HL-60 (cell line): ENCODE measurements around the gene NDC1.

ENCODE experiments used
- DNase-seq, 2 experiments: peaks; one replicate each; pipeline ENCODE4 v3.0.0-alpha.2; 2010 to 2020; ENCODE audit warnings: low read depth in 1 of 2, low spot score in 1 of 2
- H3K27ac ChIP-seq: fragments of 250-450 bp; sonication (Bioruptor Pico); replicated peaks from 2 replicates; pipeline ENCODE4 v1.5.1; 2020; ENCODE audit warnings: mild to moderate bottlenecking, moderate library complexity
- H3K27me3 ChIP-seq: fragments of 250-450 bp; sonication (Bioruptor Pico); 2 replicates; pipeline ENCODE4 v1.5.1; 2021; ENCODE audit warnings: mild to moderate bottlenecking, moderate library complexity; ENCODE audit not compliant: insufficient read depth, poor library complexity, severe bottlenecking
- H3K4me3 ChIP-seq: replicated peaks from 2 replicates; pipeline ENCODE4 v1.5.1; 2011; ENCODE audit warnings: mild to moderate bottlenecking, control low read depth, low read length; ENCODE audit not compliant: insufficient read depth
- GABPA ChIP-seq: IDR thresholded peaks from 2 replicates; pipeline ENCODE4 v1.6.1; 2012; ENCODE audit warnings: low read depth
- POLR2AphosphoS5 ChIP-seq: IDR thresholded peaks from 2 replicates; pipeline ENCODE4 v1.6.1; 2012; ENCODE audit warnings: low read depth
- REST ChIP-seq: IDR thresholded peaks from 2 replicates; pipeline ENCODE4 v1.6.1; 2012; ENCODE audit warnings: low read depth; ENCODE audit not compliant: insufficient replicate concordance
- SPI1 ChIP-seq: IDR thresholded peaks from 2 replicates; pipeline ENCODE4 v1.6.1; 2012; ENCODE audit warnings: low read depth, mild to moderate bottlenecking, borderline replicate concordance
- TF ChIP-seq, protein P1 (sequence below): IDR thresholded peaks from one replicate; pipeline ENCODE4 v1.5.1; 2011; ENCODE audit warnings: low read length, control low read depth, inconsistent platforms; ENCODE audit not compliant: insufficient read depth

The NDC1 gene

GRCh38 chr1:53727461-53728092, 110.5 kb downstream of the NDC1 start:
- Histone ChIP-seq H3K4me3 (no peak overlapping the region), H3K27ac (no peak overlapping the region), H3K27me3 (peaks cover 4% of the 10 kb centered on the region)
- TF ChIP-seq, protein P1, sequence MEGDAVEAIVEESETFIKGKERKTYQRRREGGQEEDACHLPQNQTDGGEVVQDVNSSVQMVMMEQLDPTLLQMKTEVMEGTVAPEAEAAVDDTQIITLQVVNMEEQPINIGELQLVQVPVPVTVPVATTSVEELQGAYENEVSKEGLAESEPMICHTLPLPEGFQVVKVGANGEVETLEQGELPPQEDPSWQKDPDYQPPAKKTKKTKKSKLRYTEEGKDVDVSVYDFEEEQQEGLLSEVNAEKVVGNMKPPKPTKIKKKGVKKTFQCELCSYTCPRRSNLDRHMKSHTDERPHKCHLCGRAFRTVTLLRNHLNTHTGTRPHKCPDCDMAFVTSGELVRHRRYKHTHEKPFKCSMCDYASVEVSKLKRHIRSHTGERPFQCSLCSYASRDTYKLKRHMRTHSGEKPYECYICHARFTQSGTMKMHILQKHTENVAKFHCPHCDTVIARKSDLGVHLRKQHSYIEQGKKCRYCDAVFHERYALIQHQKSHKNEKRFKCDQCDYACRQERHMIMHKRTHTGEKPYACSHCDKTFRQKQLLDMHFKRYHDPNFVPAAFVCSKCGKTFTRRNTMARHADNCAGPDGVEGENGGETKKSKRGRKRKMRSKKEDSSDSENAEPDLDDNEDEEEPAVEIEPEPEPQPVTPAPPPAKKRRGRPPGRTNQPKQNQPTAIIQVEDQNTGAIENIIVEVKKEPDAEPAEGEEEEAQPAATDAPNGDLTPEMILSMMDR: no peak
- TF ChIP-seq GABPA (no peak), POLR2AphosphoS5 (no peak), SPI1 (no peak), REST (no peak)
- no peak for DNase-seq

DNA sequence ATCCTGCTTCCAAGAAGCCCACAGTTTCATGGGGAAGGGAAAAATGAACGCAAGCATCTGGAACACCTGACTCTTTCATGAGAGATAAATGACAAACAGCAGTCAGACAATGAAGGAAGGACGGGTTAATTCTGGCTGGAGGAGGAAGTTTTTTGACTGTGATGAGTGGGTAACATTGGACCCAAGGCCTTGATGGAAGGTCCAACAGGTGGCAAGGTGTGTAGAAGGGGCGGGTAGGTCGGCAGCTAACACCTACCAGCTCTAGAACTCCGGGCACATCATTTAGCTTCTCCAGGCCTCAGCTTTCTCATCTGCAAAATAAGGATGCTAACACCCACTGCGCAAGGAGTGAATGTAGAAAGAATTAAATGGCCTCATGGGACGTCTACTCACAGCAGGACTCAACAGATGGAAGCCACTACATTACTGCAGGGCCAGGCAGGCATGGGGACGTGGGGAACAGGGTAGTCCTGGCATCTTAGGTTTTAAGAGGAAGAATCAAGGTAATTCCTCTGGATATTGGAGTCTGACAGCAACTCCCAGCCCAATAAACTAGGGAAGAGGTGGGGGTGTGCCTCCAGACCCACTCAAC, 112.0 kb downstream of the NDC1 start:
- no peak overlapping the region for H3K27ac ChIP-seq
- no peak for TF ChIP-seq SPI1
- TF ChIP-seq REST: no peak
- TF ChIP-seq GABPA: no peak
- no peak for TF ChIP-seq POLR2AphosphoS5
- peaks cover 4% of the 10 kb centered on the region for H3K27me3 ChIP-seq
- no peak for DNase-seq
- H3K4me3 ChIP-seq: no peak overlapping the region

DNA sequence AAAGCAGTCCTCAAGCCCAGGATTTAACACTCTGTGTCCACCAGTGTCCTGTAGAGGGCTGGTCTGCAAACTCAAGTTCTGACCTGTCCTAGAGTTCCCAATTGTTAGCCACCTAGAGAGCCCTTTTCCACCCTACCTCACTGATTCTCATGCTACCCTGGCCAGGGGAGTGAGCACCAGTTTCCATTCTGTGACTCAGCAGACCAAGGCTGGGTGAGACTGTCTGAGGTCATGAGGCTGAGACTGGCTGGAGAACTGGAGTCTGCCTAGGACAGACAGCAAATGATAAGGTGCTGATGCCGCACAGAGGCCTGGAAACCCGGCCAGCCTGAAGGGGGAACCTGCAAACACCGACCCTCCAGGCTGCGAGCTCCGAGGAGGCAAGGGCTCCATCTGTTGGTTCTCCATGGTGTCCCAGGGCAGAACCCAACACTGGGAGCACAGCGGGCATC, 112.8 kb downstream of the NDC1 start:
- Histone ChIP-seq H3K27me3 (peaks cover 2% of the 10 kb centered on the region), H3K4me3 (no peak overlapping the region), H3K27ac (no peak overlapping the region)
- TF ChIP-seq, protein P1: no peak
- no peak for TF ChIP-seq GABPA
- TF ChIP-seq POLR2AphosphoS5: no peak
- no peak for TF ChIP-seq REST
- no peak for TF ChIP-seq SPI1
- no peak for DNase-seq
